Measurements from ENCODE around the gene GPR176.

Gene GPR176

DNA sequence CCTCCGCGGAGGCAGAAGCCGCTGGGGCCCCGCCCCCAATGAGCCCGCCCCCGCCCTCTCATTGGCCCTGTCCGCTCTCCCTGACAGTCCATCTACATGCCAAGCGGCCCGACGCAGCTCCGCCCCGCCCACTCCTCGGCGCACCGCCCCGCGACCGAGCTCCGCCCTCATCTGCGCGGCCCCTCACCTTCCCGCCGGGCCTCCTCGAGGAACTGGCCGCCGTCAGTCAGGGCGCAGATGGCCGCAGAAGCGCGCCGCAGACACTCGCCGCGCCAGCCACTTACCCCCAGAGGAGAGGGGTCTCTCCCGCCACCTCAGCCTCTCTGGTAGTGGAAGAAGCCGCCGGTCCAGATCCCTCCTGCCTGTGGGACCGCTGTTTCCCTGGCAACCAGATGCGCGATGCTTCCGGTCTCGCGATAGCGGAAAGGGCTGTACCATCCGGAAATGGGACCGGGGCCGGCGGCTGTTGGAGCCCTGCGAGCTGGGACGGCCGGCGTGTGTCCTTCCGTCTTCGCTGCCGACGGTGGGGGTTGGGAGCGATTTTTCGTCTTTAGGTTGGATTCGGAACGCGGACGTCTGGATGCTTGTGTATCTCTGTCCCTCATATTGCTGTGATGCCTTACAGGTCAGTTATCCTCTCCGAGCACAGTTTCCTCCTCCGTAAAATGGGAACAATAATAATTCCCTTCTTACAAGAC is 137.5 kb downstream of the GPR176 start, which contains the start of gene FSIP1:
Gene FSIP1, minus strand, starts transcription at position 401 of the 698 bp plus-strand sequence. CDS start 6,317 bp downstream, outside the sequence.
- H3K4me3 ChIP-seq (ENCODE audit: low read depth, low read length): peak within 1 kb of the TSS; percentile 80
- no peaks in the 10 kb centered on the region for H3K36me3 ChIP-seq (replicated peaks)
- peak within 1 kb of the TSS; percentile 58 for H3K27ac ChIP-seq
- DNase-seq: peak; percentile 97
- H3K27me3 ChIP-seq (replicated peaks): no peaks in the 10 kb centered on the region
- in situ Hi-C loops (cut with HindIII; ENCODE audit: low pct_ligation_motif_present, low sequenced_read_pairs): no loop called here
- TF ChIP-seq, protein P1, sequence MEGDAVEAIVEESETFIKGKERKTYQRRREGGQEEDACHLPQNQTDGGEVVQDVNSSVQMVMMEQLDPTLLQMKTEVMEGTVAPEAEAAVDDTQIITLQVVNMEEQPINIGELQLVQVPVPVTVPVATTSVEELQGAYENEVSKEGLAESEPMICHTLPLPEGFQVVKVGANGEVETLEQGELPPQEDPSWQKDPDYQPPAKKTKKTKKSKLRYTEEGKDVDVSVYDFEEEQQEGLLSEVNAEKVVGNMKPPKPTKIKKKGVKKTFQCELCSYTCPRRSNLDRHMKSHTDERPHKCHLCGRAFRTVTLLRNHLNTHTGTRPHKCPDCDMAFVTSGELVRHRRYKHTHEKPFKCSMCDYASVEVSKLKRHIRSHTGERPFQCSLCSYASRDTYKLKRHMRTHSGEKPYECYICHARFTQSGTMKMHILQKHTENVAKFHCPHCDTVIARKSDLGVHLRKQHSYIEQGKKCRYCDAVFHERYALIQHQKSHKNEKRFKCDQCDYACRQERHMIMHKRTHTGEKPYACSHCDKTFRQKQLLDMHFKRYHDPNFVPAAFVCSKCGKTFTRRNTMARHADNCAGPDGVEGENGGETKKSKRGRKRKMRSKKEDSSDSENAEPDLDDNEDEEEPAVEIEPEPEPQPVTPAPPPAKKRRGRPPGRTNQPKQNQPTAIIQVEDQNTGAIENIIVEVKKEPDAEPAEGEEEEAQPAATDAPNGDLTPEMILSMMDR (IDR thresholded peaks at IDR 0.05; ENCODE audit: low read depth, low read length, missing control alignments): no peak

DNA sequence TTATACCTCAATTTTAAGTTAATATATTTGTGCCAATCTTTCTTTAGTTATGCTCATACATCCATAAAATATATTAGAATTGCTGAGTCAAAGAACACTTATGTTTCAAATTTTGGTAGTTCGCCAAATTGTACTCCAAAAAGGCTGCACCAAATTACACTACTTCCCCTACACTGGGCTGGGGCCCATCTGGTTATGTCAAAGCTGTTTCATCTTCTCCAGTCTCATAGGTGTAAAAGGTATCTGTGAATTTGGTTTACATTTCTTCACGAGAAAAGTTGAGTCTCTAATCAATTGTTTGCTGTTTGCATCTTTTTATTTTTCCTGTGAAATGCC is 138.1 kb downstream of the GPR176 start:
- Histone ChIP-seq H3K36me3 (replicated peaks) (no peaks in the 10 kb centered on the region), H3K27me3 (replicated peaks) (no peaks in the 10 kb centered on the region), H3K4me3 (ENCODE audit: low read depth, low read length) (peak overlapping the region; percentile 43), H3K27ac (no peak overlapping the region)
- DNase-seq: no peak
- TF ChIP-seq, protein P1 (IDR thresholded peaks at IDR 0.05; ENCODE audit: low read depth, low read length, missing control alignments): no peak
- in situ Hi-C loops (cut with HindIII; ENCODE audit: low pct_ligation_motif_present, low sequenced_read_pairs): no loop called here

DNA sequence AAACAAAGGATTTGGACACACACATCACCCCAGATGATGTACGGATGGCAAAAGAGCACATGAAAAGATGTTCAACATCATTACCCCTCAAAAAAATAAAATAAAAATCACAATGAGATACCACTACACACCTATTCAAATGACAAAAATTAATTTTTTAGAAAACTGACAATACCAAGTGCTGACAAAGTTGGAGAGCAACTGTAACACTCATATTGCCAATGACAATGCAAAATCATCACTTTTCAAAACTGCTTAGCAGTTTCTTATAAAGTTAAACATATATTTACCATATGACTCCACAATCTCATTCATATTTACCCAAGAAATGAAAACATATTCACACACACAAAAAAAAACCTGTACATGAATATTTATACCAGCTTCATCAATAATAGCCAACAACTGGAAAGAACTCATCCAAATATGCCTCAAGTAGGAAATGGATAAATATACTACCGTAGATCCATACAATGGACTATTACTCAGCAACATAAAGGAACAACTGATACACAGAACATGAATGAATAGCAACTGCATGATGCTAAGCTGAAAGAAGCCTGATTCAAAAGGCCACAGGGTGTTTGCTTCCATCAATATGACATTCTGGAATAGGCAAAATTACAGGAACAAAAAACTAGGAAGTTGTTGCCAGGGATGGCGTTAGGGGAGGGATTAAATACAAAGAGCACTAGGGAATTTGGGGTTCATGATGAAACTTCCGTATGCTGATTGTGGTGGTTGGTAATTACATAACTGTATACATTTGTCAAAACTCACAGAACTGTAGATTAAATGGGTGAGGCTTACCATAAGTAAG is 138.7 kb downstream of the GPR176 start:
- no peak overlapping the region for H3K4me3 ChIP-seq (ENCODE audit: low read depth, low read length)
- H3K36me3 ChIP-seq (replicated peaks): no peaks in the 10 kb centered on the region
- no peak overlapping the region for H3K27ac ChIP-seq
- DNase-seq: no peak
- TF ChIP-seq, protein P1 (IDR thresholded peaks at IDR 0.05; ENCODE audit: low read depth, low read length, missing control alignments): no peak
- in situ Hi-C loops (cut with HindIII; ENCODE audit: low pct_ligation_motif_present, low sequenced_read_pairs): no loop called here
- H3K27me3 ChIP-seq (replicated peaks): no peaks in the 10 kb centered on the region

DNA sequence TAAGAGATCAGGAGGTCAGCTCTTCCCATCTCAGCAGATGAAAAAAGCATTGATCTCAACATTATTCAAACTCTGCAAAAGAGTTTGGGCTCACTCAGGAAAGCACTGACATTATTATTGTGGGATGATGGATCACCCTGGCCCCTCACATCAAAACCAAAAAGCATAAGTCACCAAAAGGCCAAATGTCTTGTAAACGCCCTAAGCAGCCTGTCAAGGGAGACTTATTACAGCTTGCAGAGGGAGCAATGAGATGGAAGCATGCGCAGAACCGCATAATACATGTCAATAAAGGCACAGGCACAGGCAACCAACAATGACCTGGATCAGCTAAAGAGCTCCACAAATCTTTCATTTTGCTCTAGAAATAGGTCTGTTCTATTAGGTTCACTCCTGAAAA is 142.0 kb downstream of the GPR176 start:
- TF ChIP-seq, protein P1 (IDR thresholded peaks at IDR 0.05; ENCODE audit: low read depth, low read length, missing control alignments): no peak
- Histone ChIP-seq H3K27me3 (replicated peaks) (no peaks in the 10 kb centered on the region), H3K4me3 (ENCODE audit: low read depth, low read length) (no peak overlapping the region), H3K36me3 (replicated peaks) (no peaks in the 10 kb centered on the region), H3K27ac (no peak overlapping the region)
- in situ Hi-C loops (cut with HindIII; ENCODE audit: low pct_ligation_motif_present, low sequenced_read_pairs): no loop called here
- DNase-seq: no peak

DNA sequence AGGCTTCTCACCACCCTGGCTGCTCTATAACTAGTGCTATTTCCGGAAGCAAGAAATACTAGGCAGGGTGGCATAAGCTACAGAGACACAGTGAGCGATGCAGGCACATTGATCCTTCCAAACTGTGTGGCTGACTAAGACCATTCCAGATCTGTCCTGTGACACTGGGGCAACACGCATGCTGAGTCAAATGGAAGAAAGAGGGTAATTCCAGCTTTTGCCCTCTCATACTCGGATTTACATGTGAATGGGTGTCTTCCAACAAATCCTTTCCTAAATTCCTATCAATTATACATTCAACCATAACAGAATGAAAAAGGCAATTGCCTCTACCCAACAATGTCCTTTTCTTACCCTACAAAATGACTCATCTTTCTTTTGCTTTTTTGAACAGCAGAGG is 142.6 kb downstream of the GPR176 start:
- TF ChIP-seq, protein P1 (IDR thresholded peaks at IDR 0.05; ENCODE audit: low read depth, low read length, missing control alignments): no peak
- H3K27me3 ChIP-seq (replicated peaks): no peaks in the 10 kb centered on the region
- no peak overlapping the region for H3K4me3 ChIP-seq (ENCODE audit: low read depth, low read length)
- no peak for DNase-seq
- no peak overlapping the region for H3K27ac ChIP-seq
- in situ Hi-C loops (cut with HindIII; ENCODE audit: low pct_ligation_motif_present, low sequenced_read_pairs): no loop called here
- no peaks in the 10 kb centered on the region for H3K36me3 ChIP-seq (replicated peaks)

Measured in brain microvascular endothelial cell (primary cell).